HG03159 (cell line): ENCODE results near the gene SGCE.

Experiments
- ATAC-seq: cut with Tn5 transposase; IDR thresholded peaks from one replicate; pipeline ENCODE4 v1.9.1; 2021; ENCODE audit warnings: mild to moderate bottlenecking, moderate library complexity; ENCODE audit not compliant: unreplicated experiment

Gene SGCE

GRCh38 chr7:94660006-94660405 lies 4.1 kb upstream of the SGCE start:
- ATAC-seq = no peak

GRCh38 chr7:94658826-94659225 lies 2.9 kb upstream of the SGCE start:
- ATAC-seq = no peak

- peak; percentile 80 for ATAC-seq
Observed at GRCh38 chr7:94657771-94658693, 2.1 kb upstream of the SGCE start.

- ATAC-seq = no peak
Observed at GRCh38 chr7:94656925-94657731, 1.2 kb upstream of the SGCE start.

GRCh38 chr7:94656658-94656924 lies 658 bp upstream of the SGCE start:
- ATAC-seq = no peak

- ATAC-seq = no peak
Observed at GRCh38 chr7:94655126-94655847, 646 bp downstream of the SGCE start.

GRCh38 chr7:94654783-94655125 lies 1.2 kb downstream of the SGCE start:
- no peak for ATAC-seq

GRCh38 chr7:94650147-94651051 lies 5.5 kb downstream of the SGCE start:
- no peak for ATAC-seq

GRCh38 chr7:94649450-94649849 lies 6.5 kb downstream of the SGCE start:
- ATAC-seq = peak; percentile 77

- ATAC-seq = no peak
Observed at GRCh38 chr7:94648731-94649130, 7.2 kb downstream of the SGCE start.

GRCh38 chr7:94647295-94647694 lies 8.6 kb downstream of the SGCE start:
- no peak for ATAC-seq

GRCh38 chr7:94643771-94644545 lies 12.0 kb downstream of the SGCE start:
- no peak for ATAC-seq

- no peak for ATAC-seq
Observed at GRCh38 chr7:94642838-94643653, 12.9 kb downstream of the SGCE start.

- ATAC-seq = no peak
Observed at GRCh38 chr7:94639384-94639783, 16.5 kb downstream of the SGCE start.

- no peak for ATAC-seq
Observed at GRCh38 chr7:94635687-94636086, 20.2 kb downstream of the SGCE start.

- no peak for ATAC-seq
Observed at GRCh38 chr7:94634502-94634901, 21.4 kb downstream of the SGCE start.

GRCh38 chr7:94633687-94634086 lies 22.2 kb downstream of the SGCE start:
- ATAC-seq = no peak

- no peak for ATAC-seq
Observed at GRCh38 chr7:94633014-94633341, 23.0 kb downstream of the SGCE start.

GRCh38 chr7:94632338-94633013 lies 23.5 kb downstream of the SGCE start:
- ATAC-seq = no peak
